HG03460 (cell line): ENCODE data around the gene SMAD5.

Experiments used
- ATAC-seq: cut with Tn5 transposase; IDR thresholded peaks from one replicate; pipeline ENCODE4 v1.9.1; 2021; ENCODE audit not compliant: unreplicated experiment

The SMAD5 gene

GRCh38 chr5:136132557-136133221, at the start of gene SMAD5:
SMAD5 (plus strand) TSS chr5:136132845; CDS start chr5:136153761, 20,916 bp downstream.
- peak; percentile 91 for ATAC-seq

- ATAC-seq = no peak
These were observed 47.9 kb upstream of the SMAD5 start for GRCh38 chr5:136084698-136085097.

DNA sequence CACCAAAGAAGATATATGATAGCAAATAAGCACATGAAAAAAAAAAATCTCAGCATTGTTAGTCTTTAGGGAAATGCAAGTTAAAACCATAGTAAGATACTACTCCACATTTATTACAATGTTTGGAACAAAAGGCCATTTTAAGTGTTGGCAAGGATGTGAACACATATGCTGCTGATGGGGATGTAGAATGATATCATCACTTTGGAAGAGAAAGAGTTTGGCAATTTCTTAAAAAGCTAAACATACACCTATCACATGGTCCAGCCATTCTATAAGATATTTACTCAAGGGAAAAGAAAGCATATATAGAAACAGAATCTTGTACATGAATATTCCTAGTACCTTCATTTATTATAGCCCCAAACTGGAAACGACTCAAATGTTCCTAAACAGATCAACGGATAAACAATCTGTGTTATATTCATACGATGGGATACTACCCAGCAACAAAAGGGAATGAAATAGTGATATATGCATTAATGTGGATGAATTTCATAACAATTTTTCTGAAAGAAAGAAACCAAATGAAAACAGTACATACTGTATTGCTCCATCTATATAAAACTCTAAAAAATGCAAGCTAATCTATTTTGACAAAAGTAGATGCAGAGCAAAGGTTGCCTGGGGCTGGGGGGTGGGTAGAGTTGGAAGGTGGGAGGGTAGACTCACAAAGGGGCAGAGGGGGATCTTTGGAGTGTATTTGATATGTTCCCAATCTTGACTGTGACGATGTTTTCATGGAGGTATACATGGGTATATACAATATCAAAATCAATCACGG, 45.7 kb upstream of the SMAD5 start:
- no peak for ATAC-seq

- no peak for ATAC-seq
These were observed 44.4 kb upstream of the SMAD5 start for GRCh38 chr5:136087961-136088871.

DNA sequence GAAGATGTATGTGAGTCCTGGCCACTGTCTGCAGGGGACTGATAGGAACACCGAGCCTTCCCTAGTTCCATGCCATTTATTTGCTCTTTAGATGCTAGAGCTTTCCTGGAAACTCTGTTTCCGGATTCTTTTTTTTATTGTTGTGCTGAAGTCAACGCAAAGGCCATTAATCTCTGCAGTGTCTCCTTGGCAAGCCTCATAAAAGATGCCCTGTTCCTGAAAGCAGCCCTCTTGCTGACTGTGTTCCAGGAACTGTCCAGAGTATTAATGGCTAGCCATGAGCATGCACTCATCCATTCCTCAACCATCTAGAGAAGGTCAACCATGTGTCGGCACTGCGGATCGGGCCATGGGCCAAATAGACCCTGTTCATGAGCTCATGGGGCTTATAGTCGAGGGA, 42.9 kb upstream of the SMAD5 start:
- no peak for ATAC-seq

DNA sequence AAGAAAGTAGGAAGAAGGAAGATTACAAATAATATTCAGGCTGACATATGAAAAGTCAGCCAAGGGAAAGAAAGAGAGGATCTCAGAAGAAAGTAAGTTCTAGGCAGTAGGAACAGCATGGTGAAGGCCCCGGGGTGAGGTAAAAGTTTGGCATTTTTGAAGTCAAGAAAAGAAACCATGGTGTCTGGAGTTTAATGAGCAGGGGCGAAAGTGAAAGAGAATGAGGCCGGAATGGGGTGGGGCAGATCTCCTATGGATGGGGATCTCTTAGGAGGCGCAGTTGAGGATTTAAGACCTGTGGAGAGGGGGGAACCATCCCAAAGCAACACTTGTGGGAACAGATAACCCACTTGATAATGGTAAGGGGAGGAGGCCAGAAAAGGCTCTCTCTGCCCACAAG, 42.3 kb upstream of the SMAD5 start:
- no peak for ATAC-seq

DNA sequence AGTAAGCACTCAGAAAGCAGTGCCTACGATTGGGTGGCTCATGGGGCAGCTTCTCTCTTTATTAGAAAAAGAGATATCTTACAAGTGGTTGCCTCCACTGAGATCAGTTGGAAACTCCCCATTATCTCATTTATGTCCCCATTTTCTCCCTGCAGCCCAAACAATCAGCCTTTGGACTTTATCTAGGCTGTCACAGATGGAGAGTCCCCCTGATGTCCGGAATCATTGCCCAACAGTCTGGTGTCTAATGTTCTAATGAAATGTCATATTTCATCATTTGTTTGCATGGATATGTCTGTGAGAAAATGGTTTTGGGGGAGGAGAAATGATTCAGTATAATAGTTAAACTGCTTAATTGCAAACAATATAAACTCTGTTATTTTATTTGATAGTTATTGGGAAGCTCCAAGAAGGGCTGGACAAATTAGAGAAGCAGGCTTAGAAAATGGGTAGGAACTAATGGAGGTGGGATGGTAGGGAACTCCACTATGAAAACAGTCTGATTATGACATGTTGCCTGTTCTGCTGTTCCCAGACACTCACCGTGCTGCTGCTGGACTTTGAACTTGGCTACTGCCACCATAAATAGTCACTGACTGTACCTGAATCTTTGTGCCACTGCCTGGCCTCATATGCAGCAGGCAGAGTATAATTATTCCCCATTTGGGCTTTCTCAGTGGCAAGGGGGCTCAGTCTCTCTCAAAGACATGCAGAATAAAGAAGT, 38.3 kb upstream of the SMAD5 start:
- ATAC-seq = no peak

DNA sequence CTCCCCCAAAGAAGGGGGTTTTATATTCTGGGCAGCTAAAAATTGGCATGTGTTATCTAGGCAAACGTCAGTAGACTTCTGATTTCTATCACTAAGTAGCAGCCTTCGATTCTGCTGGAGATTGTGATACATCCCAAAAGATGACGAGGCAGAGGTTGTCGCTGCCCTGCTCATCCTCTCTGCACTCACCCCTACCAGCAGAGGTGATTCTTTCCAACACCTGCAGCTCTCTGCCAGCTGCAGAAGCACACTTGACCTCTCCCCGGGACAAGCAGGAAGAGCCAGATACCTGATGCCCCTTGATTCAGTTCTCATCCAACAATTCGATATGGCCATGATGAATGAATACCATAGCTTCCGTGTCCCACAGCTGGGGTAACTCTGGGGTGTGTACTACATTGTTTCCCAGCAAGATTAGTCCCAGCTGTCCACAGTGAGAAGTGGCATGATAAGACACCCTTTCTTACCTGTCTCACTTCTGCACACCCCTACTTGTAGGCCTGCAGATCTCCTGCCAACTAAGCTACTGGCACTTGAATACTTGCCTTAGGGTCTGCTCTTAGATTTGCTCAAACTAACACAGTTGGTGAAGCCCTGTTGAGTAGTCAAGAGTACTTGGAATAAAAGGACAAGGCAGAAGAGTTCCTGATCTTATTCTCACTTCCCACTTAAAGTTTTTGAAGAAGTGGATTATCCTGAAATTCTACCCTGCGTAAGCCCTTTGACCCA, 37.6 kb upstream of the SMAD5 start:
- ATAC-seq = no peak

DNA sequence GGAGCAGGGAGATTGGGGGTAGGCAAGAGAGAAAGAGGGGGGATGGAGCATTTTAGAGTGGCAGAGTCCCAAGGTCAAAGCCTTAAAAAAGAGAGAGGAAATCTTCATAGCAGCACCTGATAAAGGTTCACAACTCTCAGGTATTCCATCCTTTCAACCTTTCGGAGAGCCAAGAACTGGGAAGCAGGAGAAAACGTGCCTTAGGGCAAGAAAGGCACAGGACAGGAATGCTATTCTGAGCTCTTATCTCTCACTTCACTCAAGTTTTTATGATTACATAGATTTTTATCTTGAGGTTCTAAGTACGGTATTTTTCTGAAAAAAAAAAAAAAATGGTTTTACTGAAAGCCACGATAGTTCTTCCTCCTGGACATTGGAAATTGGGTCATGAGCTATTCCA, 34.5 kb upstream of the SMAD5 start:
- no peak for ATAC-seq

- ATAC-seq = no peak
These were observed 32.8 kb upstream of the SMAD5 start for GRCh38 chr5:136099870-136100269.

GRCh38 chr5:136101884-136102283, 30.8 kb upstream of the SMAD5 start:
- no peak for ATAC-seq

- peak; percentile 72 for ATAC-seq
These were observed 29.5 kb upstream of the SMAD5 start for GRCh38 chr5:136103118-136103517.

- ATAC-seq = no peak
These were observed 28.2 kb upstream of the SMAD5 start for GRCh38 chr5:136104306-136104965.

DNA sequence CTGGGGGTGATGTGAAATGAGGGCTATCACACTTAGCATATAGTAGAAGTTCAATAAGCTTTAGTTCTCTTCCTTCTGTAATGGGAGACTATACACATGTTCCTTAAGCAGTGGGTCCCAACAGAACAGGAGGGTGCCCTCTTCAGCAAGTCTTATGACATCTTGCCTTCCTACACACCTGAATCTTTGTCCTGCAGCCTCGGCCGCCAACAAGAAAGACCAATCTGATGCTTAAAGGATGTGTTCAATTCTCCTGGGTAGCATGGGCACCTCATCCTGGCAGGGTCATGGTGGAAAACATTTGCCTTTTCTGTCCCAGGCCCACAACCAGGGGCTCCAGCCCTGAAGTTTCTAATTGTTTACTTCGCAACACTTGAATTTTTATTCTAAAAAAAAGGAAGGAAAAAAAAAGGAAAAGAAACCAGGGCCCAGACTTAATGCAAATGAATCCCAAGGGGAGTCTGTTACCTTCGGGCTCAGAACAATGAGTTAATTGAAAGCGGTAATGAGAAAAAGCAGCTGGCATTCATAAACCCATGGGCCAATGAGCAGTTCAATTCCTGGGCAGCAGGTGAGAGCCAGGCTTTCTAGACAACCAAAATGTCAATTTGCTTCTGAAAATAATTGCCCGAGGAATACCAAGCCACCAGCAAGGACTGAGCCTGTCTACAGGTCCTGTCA, 26.2 kb upstream of the SMAD5 start:
- no peak for ATAC-seq

GRCh38 chr5:136108180-136108611, 24.4 kb upstream of the SMAD5 start:
- ATAC-seq = no peak

DNA sequence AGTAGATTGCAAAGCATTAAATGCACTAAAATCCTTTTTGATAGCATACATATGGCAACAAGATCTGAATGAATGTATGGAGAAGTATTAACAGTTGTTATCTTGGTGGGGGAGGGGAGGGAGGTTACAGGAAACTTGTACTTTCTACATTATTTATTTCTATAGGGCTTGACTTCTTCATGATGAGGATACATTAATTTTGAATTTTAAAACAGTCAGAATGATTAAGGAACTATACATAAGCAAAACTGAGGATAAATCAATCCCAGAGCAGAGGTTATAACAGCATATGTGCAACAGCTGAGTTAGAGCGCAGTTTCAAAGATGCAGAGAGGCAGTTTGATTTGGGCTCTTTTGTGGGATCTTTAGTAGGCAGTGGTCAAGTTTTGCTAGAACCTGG, 23.9 kb upstream of the SMAD5 start:
- ATAC-seq = no peak

- no peak for ATAC-seq
These were observed 23.1 kb upstream of the SMAD5 start for GRCh38 chr5:136109453-136110135.

GRCh38 chr5:136113606-136114005, 19.0 kb upstream of the SMAD5 start:
- ATAC-seq = no peak
